ENCODE results near the gene UNC13A.

- TF ChIP-seq CTCF (IDR thresholded peaks at IDR 0.05) = no peak
- no peak for TF ChIP-seq POLR2A (IDR thresholded peaks at IDR 0.05)
These were observed 117.4 kb downstream of the UNC13A start for GRCh38 chr19:17570791-17571190.
